ENCODE results near the gene CAP2.

Gene CAP2

GRCh38 chr6:17454316-17455005 is 61.1 kb downstream of the CAP2 start:
- DNase-seq (ENCODE audit: extremely low read depth, insufficient read length), result no peak
- Histone ChIP-seq H3K27me3 (replicated peaks; ENCODE audit: control insufficient read depth, insufficient read depth, low read length) (peaks cover 2% of the 10 kb centered on the region; the same call in 1 of the 2 replicates), H3K4me3 (replicated peaks; ENCODE audit: low read depth, low read length) (no peak overlapping the region), H3K36me3 (ENCODE audit: control insufficient read depth, insufficient read depth, low read length) (no peaks in the 10 kb centered on the region)
- no peak for TF ChIP-seq CTCF (IDR thresholded peaks at IDR 0.05; ENCODE audit: insufficient read depth, low read length, poor library complexity, severe bottlenecking)

- no peak for TF ChIP-seq CTCF (IDR thresholded peaks at IDR 0.05; ENCODE audit: insufficient read depth, low read length, poor library complexity, severe bottlenecking)
- Histone ChIP-seq H3K27me3 (replicated peaks; ENCODE audit: control insufficient read depth, insufficient read depth, low read length) (peaks cover 2% of the 10 kb centered on the region; the same call in 1 of the 2 replicates), H3K4me3 (replicated peaks; ENCODE audit: low read depth, low read length) (no peak overlapping the region), H3K36me3 (ENCODE audit: control insufficient read depth, insufficient read depth, low read length) (no peaks in the 10 kb centered on the region)
- no peak for DNase-seq (ENCODE audit: extremely low read depth, insufficient read length)
These were observed 62.5 kb downstream of the CAP2 start for GRCh38 chr6:17455919-17456318.

- no peaks in the 10 kb centered on the region for H3K36me3 ChIP-seq (ENCODE audit: control insufficient read depth, insufficient read depth, low read length)
- H3K4me3 ChIP-seq (replicated peaks; ENCODE audit: low read depth, low read length), result no peak overlapping the region
- peaks cover 2% of the 10 kb centered on the region; the same call in 1 of the 2 replicates for H3K27me3 ChIP-seq (replicated peaks; ENCODE audit: control insufficient read depth, insufficient read depth, low read length)
- DNase-seq (ENCODE audit: extremely low read depth, insufficient read length), result no peak
- TF ChIP-seq CTCF (IDR thresholded peaks at IDR 0.05; ENCODE audit: insufficient read depth, low read length, poor library complexity, severe bottlenecking), result no peak
These were observed 63.3 kb downstream of the CAP2 start for GRCh38 chr6:17456711-17457110.

- Histone ChIP-seq H3K4me3 (replicated peaks; ENCODE audit: low read depth, low read length) (no peak overlapping the region), H3K36me3 (ENCODE audit: control insufficient read depth, insufficient read depth, low read length) (no peaks in the 10 kb centered on the region), H3K27me3 (replicated peaks; ENCODE audit: control insufficient read depth, insufficient read depth, low read length) (peaks cover 2% of the 10 kb centered on the region; the same call in 1 of the 2 replicates)
- TF ChIP-seq CTCF (IDR thresholded peaks at IDR 0.05; ENCODE audit: insufficient read depth, low read length, poor library complexity, severe bottlenecking), result no peak
- no peak for DNase-seq (ENCODE audit: extremely low read depth, insufficient read length)
These were observed 64.0 kb downstream of the CAP2 start for GRCh38 chr6:17457405-17457804.

GRCh38 chr6:17457956-17458355 is 64.6 kb downstream of the CAP2 start:
- Histone ChIP-seq H3K27me3 (replicated peaks; ENCODE audit: control insufficient read depth, insufficient read depth, low read length) (peaks cover 2% of the 10 kb centered on the region; the same call in 1 of the 2 replicates), H3K36me3 (ENCODE audit: control insufficient read depth, insufficient read depth, low read length) (no peaks in the 10 kb centered on the region), H3K4me3 (replicated peaks; ENCODE audit: low read depth, low read length) (no peak overlapping the region)
- DNase-seq (ENCODE audit: extremely low read depth, insufficient read length), result no peak
- TF ChIP-seq CTCF (IDR thresholded peaks at IDR 0.05; ENCODE audit: insufficient read depth, low read length, poor library complexity, severe bottlenecking), result no peak
